NCI-H2196 treated with DMSO at 0.1 percent for 48 hours (cell line): ENCODE results near the gene FOXG1.

Experiments
- DNase-seq: peaks from one replicate; lab custom pipeline; 2025; ENCODE audit not compliant: unreplicated experiment; lab: John Stamatoyannopoulos, UW

The FOXG1 gene

GRCh38 chr14:28774764-28775735 lies 8.5 kb downstream of the FOXG1 start:
- no peak for DNase-seq

GRCh38 chr14:28776482-28777266 lies 10.1 kb downstream of the FOXG1 start:
- DNase-seq, result no peak

GRCh38 chr14:28777471-28778137 lies 11.0 kb downstream of the FOXG1 start:
- DNase-seq, result no peak

DNA sequence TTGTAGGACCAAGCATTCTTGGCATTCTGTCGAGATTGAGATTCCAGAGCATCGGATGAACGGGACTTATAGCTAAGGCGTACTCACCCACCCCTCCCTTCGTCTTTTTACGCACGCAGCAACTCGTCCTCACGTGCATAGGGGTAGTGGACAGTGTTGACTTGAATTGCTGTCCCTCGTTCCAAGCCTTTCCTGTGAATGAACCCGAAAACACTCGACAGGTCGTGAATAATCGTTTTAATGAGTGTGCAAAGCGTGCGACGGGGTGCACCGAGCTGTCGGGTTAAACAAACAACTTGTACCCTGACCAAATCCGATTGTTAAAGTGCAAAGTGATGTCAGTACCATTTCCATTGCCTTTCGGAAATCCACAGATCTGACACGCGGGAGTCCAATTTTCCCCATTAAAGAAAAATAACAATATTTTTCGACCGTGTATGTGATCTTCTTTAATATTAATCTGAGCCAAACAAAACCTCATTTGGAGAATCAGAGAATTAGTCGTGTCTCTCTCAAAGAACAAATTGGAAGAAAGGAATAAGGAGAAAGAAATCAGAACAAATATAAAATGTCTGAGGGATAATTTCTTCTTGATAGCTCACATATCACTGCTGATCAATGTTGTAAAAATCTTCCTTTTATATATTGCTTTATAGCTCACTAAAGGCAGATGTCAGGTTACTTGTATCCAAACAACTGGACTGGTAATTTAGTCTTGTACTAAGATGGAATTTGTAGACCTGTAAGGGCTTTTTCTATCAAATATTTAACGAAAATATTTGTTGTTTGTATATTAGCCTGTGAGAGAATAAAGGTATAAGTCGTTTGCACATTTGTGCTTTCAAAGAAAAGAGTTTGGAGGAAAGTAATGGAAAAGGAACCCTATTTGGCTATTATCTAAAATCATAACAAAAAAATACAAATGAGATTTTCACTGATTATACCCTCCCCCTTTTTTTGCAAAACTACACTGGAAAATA lies 11.8 kb downstream of the FOXG1 start:
- no peak for DNase-seq

GRCh38 chr14:28779456-28779855 lies 12.9 kb downstream of the FOXG1 start:
- DNase-seq, result no peak

DNA sequence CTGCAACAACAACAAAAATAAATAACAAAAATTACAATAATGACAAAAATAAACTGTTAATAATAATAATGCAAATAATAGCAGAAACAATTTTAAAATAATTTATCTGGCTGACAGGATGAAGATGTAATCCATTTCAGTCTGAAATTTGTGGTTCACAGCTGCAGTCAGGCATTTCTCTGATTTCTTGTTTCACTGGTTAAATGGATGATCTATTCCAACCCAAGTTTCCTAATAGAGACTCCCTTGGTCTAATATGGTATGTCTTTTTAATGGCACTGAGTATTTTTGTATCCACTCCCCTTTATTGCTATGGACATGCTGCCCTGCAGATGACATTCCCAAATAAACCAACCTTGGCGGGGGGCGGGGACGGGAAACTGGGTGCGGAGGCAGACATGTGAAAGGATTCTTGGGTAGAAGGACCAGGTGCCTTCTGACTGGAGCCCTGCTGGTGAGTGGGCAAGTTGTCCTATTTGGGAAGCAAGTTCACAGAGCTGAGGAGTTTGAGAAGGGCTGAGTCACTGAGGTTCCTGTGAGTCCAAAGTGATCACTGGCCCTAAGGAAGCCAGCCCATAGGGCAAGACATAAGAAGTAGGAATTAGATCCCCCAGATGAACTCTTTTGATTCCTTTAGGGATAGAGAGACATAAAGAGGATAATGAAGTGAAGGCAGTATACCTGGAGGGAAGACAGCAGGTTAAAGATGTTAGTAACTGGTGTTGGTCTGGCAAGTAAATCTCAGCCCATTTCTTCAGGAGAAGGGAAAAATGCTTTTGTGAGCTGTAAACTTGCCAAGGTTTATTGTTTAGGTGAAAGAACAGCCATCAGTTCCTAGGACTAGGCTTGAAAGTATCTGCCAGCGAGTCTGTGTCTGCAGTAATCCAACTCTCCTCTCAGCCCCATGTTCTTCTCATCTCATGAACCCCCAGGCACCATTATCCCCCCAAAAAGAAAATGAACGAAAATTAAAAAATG lies 14.5 kb downstream of the FOXG1 start:
- no peak for DNase-seq

GRCh38 chr14:28782301-28782700 lies 15.7 kb downstream of the FOXG1 start:
- DNase-seq, result no peak

- DNase-seq, result no peak
These were observed 17.1 kb downstream of the FOXG1 start for GRCh38 chr14:28783664-28784063.

GRCh38 chr14:28784096-28785048 lies 17.8 kb downstream of the FOXG1 start:
- no peak for DNase-seq

DNA sequence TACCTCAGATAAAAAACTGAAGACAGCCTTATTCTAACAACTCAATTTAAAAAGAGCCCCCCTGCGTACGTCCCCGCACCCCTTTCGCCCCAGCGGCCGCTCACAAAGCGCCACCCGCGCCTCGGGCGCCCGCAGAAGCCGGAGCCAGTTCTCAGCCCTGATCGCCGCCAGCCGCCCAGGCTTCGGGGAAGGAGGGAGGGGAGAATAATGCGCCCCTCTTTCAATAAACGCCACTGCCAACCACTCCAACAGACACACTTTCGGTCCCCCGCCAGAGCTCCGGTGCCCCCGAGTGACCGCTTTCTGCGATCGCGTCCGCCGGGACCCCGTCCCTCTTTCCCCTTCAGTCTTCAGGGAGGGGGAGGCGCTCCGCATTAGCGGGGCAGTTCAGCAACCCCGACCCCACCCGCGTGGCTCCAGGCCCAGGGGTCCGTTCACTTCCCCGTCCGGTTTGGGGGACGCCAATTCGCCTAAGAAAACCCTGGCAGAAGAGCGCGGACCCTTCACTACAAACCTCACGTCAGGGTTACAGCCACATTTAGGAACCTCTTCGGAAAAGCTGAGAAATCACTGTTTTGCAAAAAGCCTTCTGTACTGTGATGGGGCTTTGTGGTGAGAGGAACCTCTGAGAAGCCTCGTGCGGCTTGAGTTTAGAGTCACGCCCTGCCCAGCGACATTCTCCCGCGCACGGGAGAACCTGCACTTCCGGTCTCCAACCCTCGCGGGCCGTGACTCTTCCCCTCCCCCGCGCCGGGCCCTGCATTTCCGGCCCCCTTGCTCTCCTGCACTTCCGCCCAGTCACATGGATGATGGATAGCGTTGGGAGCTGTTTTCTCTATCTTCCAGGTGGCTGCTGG lies 18.7 kb downstream of the FOXG1 start:
- no peak for DNase-seq

DNA sequence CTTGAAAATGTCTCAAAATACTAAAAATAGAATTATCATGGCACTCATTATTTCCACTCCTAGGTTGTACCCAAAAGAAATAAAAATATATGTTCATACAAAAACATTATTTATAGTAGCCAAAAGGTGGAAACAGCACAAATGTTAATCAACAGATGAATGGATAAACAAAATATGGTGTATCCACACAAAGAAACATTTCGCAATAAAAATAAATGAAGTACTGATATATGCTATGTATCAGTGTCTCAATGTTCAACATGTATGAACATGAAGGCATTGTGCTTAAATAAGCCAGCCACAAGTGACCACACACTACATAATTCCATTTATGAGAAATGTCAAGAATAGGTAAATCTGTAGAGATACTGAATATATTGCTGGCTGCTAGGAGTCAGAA lies 40.9 kb downstream of the FOXG1 start:
- no peak for DNase-seq

GRCh38 chr14:28813810-28814209 lies 47.2 kb downstream of the FOXG1 start:
- no peak for DNase-seq
